NCI-H526 treated with DMSO at 0.1 percent for 48 hours (cell line): ENCODE data around the gene SLC39A11.
"Not testable (repeated sequence)": the region's sequence is repeated elsewhere in the genome, so short reads cannot be mapped to it uniquely, and the experiment has no call there.

ENCODE experiments used
- DNase-seq: peaks from one replicate; lab custom pipeline; 2025; lab: John Stamatoyannopoulos, UW

SLC39A11 gene

DNA sequence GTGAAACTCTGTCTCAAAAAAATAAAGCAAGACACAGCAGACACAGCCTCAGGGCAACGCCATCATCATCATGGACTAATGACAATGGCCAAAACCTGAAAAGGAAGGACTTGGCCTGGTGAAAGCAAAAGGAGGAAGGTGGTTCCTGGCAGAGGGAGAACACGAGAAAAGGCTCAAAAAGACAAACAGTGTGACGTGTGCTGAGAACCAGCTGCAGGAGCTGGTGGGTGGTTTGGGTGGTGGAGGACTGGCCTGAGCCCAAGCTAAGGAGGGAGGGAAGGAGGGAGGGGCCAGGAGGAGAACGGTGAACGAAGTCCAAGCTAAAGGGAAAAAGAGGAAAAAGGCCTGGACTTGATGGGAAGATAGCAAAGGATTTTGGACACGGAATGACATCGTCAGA lies 85.1 kb downstream of the SLC39A11 start:
- no peak for DNase-seq

DNA sequence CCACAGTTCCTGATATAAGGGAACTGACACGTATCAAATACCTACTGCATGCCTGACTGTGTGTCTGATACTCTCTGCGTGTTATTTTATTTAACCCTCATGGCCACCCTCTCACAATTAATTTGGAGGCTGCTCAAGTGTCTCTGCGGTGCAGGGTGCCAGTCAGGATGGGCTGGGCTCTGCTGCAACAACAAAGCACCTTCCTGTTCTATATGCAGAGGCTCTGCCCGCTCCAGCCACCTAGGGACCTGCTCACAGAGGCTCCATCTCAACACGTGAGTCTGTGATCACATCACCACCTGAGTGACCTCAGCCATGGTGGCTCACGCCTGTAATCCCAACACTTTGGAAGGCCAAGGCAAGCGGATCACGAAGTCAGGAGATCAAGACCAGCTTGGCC lies 87.1 kb downstream of the SLC39A11 start:
- no peak for DNase-seq

- no peak for DNase-seq
Measured at GRCh38 chr17:73003487-73003886, 89.0 kb downstream of the SLC39A11 start.

- DNase-seq, result no peak
Measured at GRCh38 chr17:73000832-73001231, 91.7 kb downstream of the SLC39A11 start.

GRCh38 chr17:72999474-72999873 lies 93.0 kb downstream of the SLC39A11 start:
- not testable (repeated sequence) for DNase-seq

GRCh38 chr17:72998343-72998742 lies 94.1 kb downstream of the SLC39A11 start:
- DNase-seq, result no peak

GRCh38 chr17:72997559-72997958 lies 94.9 kb downstream of the SLC39A11 start:
- no peak for DNase-seq

- DNase-seq, result no peak
Measured at GRCh38 chr17:72996791-72997190, 95.7 kb downstream of the SLC39A11 start.

DNA sequence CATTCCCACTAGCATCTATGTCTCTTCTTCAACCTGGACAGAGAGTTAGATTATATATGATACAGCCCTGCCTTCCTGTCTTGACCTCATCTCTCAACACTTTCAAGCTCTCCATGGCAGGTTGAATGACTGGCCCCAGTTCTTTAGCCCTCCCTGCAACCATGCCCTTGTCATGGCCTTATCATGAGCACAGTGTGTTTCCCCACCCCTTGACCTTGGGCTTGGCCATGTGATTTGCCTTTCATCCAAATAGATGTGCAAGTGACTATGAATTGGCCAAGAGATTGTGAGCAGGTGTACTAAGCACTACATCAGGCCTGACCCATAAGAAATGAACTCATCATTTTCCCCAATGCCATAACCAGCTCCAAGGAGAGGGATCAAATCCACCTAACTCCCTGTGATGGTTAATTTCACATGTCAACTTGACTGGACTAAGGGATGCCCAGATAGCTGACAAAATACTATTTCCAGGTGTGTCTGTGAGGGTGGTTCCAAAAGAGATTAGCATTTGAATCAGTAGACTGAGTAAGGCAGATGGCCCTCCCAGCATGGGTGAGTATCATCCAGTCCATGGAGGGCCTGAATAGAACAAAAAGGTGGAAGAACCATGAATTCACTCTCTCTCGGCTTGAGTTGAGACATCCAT lies 97.4 kb downstream of the SLC39A11 start:
- no peak for DNase-seq

DNA sequence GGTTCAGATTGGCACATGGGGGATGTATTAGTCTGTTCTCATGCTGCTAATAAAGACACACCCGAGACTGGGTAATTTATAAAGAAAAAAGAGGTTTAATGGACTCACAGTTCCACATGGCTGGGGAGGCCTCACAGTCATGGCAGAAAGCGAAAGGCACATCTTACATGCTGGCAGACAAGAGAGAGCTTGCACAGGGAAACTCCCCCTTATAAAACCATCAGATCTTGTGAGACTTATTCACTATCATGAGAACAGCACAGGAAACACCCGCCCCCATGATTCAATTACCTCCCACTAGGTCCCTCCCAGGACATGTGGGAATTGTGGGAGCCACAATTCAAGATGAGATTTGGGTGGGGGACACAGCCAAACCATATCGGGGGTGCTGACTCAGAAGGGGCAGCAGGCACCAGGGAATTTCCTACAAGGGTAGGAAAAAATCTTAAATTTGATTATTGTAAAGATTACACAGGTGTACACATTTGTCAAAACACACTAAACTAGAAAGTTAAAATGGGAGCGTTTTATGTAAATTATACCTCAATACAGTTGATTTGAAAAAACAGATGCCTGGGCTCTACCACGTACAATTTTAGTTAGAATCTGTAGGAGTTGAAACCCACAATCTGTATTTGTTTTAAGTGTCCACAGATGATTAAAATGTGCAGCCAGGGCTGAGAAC lies 99.6 kb downstream of the SLC39A11 start:
- not testable (repeated sequence) for DNase-seq

- DNase-seq, result no peak
Measured at GRCh38 chr17:72991651-72992050, 100.8 kb downstream of the SLC39A11 start.

- no peak for DNase-seq
Measured at GRCh38 chr17:72989074-72989610, 103.3 kb downstream of the SLC39A11 start.

DNA sequence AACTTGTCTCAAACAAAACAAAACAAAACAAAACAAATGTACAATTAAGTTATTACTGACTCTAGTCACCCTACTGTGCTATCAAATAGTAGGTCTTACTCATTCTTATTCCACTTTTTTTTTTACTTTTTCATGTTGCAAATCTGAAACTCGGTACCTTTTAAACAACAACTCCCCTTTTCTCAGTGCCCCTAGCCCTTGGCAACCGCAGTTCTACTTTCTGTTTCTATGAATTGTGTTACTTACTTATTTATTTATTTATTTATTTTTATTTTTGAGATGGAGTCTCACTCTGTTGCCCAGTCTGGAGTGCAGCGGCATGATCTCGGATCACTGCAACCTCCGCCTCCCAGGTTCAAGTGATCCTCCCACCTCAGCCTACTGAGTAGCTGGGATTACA lies 104.0 kb downstream of the SLC39A11 start:
- no peak for DNase-seq

DNA sequence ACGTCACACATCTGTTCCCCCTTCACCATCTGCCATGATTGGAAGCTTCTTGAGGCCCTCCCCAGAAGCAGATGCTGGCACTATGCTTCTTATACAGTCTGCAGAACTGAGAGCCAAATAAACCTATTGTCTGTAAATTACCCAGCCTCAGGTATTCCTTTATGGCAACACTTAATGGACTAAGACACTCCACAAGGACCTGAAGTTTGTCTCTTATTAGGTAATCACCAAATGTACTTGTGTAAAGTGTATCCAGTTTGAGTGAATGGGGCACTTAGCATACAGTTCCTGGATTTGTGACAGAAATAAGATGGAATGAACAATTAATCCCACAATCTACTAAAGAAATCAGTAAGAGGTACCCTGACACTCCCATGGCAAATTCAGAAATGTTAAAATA lies 105.3 kb downstream of the SLC39A11 start:
- no peak for DNase-seq

- DNase-seq, result no peak
Measured at GRCh38 chr17:72985882-72986720, 106.4 kb downstream of the SLC39A11 start.

DNA sequence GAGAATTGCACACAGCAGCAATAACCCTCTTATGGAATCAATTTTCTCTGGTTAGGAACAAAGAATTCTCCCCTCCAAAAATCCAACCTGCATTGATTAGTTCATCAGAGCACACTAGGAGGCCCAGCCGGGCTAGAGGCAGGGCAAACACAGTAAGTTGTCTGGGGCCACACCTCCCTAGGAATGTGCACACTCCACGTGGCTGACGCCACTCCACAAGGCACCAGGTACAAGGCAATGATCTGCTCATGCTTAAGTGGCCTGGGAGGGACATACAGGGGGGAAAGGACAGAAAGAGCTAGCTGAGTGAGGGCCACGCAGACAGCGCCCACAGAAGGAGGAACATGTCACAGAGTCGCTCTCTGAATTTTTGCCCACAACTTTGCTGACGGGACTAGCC lies 107.6 kb downstream of the SLC39A11 start:
- no peak for DNase-seq

GRCh38 chr17:72984145-72984925 lies 108.2 kb downstream of the SLC39A11 start:
- DNase-seq, result no peak

DNA sequence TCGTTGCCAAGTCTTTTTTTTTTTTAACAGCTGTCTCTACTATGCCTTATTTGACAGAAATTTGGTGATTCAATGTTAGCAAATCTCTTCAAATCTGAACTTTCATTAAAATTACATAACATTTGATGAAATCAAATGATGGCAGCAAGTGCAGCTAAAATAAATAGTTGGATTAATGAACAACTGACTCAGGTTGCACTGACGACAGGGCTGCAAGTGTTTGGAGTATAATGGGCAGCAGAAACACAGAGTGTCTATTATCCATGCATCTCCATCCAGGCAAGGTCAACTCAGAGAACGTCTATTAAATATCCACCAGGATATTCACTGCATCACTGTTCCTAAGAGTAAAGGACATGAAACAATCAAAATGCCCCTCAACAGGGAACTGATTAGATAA lies 109.8 kb downstream of the SLC39A11 start:
- DNase-seq, result no peak

GRCh38 chr17:72978593-72979218 lies 113.8 kb downstream of the SLC39A11 start:
- DNase-seq, result no peak

- no peak for DNase-seq
Measured at GRCh38 chr17:72977771-72978417, 114.6 kb downstream of the SLC39A11 start.
